Gastrocnemius medialis (tissue), 4 donors: Measurements from ENCODE around the gene RBKS.

Source experiments
- CTCF ChIP-seq, 5 experiments: fragments of 450-650 bp in 3 of 5; fragments of 200-600 bp in 2 of 5; sonication (generic) in 2 of 5; IDR thresholded peaks in 4 of 5; conservative IDR thresholded peaks in 1 of 5; 1 replicate in 4 of 5; 2 replicates in 1 of 5; pipeline ENCODE4 v1.5.1; 2016 to 2019; ENCODE audit warnings: antibody characterized with exemption in 5 of 5, mild to moderate bottlenecking in 3 of 5, moderate library complexity in 3 of 5
- POLR2A ChIP-seq, 2 donors: fragments of 450-650 bp; IDR thresholded peaks; one replicate each; pipeline ENCODE4 v1.6.1; 2017; ENCODE audit warnings: antibody characterized with exemption in 2 of 2, mild to moderate bottlenecking in 2 of 2, moderate library complexity in 2 of 2

- TF ChIP-seq CTCF (IDR thresholded peaks at IDR 0.05 in 4 of 5, conservative IDR thresholded peaks at IDR 0.05 in 1 of 5) (no peak), POLR2A (IDR thresholded peaks at IDR 0.05) (no peak)
These were observed 24.6 kb upstream of the RBKS start for GRCh38 chr2:27914805-27915175.
